K562 (cell line): Measurements from ENCODE around the gene HUS1. TPM values are rescaled to one million over a fixed set of nuclear protein-coding genes. Genes with fewer than 3 reads are reported as not detected.

Source experiments
- ATAC-seq: fragments of 200-7000 bp; cut with Tn5 transposase; 3 replicates; pipeline ENCODE4 v1.9.1; 2020; ENCODE audit warnings: moderate library complexity
- BruUV-seq: library from RNA; stranded (reverse); fragments of 400-500 nt; replicated peaks from 2 replicates; lab custom pipeline; 2021; lab: Mats Ljungman, UMichigan
- CTCF ChIA-PET: fragments of 300-600 bp; formaldehyde crosslinking; extraction: SDS; loops from one replicate; lab custom pipeline; 2021; ENCODE audit warnings: low intra/inter-chr PET ratio; lab: Yijun Ruan, JAX
- POLR2A ChIA-PET: fragments of 300-600, 350-650 bp; sonication (Branson Sonifier 250); formaldehyde crosslinking; extraction: SDS; loops from one replicate; lab custom pipeline; 2021; ENCODE audit warnings: antibody characterized with exemption, inconsistent platforms; lab: Yijun Ruan, JAX
- DNase-seq, 4 experiments: peaks; one replicate each; pipeline versions ENCODE4 v3.0.0 to v3.0.0-alpha.2; 2011 to 2018; ENCODE audit warnings: low spot score in 3 of 4, mixed read lengths in 3 of 4; ENCODE audit errors: extremely low read depth in 1 of 4
- FAIRE-seq: peaks from 2 replicates; lab custom pipeline; 2011; peaks lifted over from hg19 to GRCh38; lab: Jason Lieb, UNC
- H2AFZ ChIP-seq: 2 replicates; pipeline ENCODE4 v1.6.0; 2011; ENCODE audit warnings: low read depth, low read length, control low read depth, inconsistent platforms
- H3K27ac ChIP-seq: fragments of 200-600 bp; 3 replicates; pipeline ENCODE4 v1.8.0; 2011; ENCODE audit warnings: low read depth, mild to moderate bottlenecking, control low read depth, inconsistent platforms, low read length, moderate library complexity, mixed read lengths; ENCODE audit errors: extremely low read depth
- H3K27me3 ChIP-seq, 2 experiments: fragments of 300-600 bp in 1 of 2; 2 replicates in 1 of 2; 3 replicates in 1 of 2; pipeline versions ENCODE4 v1.6.0 to v1.8.0; 2011; ENCODE audit warnings: inconsistent platforms in 2 of 2, low read length in 2 of 2, mild to moderate bottlenecking in 1 of 2, mixed read lengths in 1 of 2, moderate library complexity in 1 of 2; ENCODE audit not compliant: control insufficient read depth in 2 of 2, insufficient read depth in 2 of 2
- H3K36me3 ChIP-seq: fragments of 300-600 bp; 3 replicates; pipeline ENCODE4 v1.8.0; 2011; ENCODE audit warnings: mild to moderate bottlenecking, low read length, inconsistent platforms; ENCODE audit not compliant: control insufficient read depth, insufficient read depth
- H3K4me1 ChIP-seq, 2 experiments: fragments of 200-600 bp in 1 of 2; replicated peaks in 1 of 2; 2 replicates in 1 of 2; 3 replicates in 1 of 2; pipeline versions ENCODE4 v1.5.1 to v1.8.0; 2011; ENCODE audit warnings: inconsistent platforms in 2 of 2, low read length in 2 of 2, mild to moderate bottlenecking in 1 of 2, mixed read lengths in 1 of 2, moderate library complexity in 1 of 2; ENCODE audit not compliant: control insufficient read depth in 2 of 2, insufficient read depth in 2 of 2
- H3K4me2 ChIP-seq: 2 replicates; pipeline ENCODE4 v1.6.1; 2011; ENCODE audit warnings: low read length, control low read depth, inconsistent platforms, mixed read lengths; ENCODE audit not compliant: insufficient read depth
- H3K4me3 ChIP-seq: fragments of 200-600 bp; sonication (generic), shearing (Covaris generic); 2 replicates; pipeline ENCODE4 v1.5.1; 2016; ENCODE audit warnings: control low read depth, inconsistent platforms
- H3K79me2 ChIP-seq: fragments of 200-600 bp; 3 replicates; pipeline ENCODE4 v1.8.0; 2011; ENCODE audit warnings: low read length, inconsistent platforms; ENCODE audit not compliant: control insufficient read depth, insufficient read depth
- H3K9ac ChIP-seq, 2 experiments: 2 replicates each; pipeline versions ENCODE4 v1.6.0 to v1.6.1; 2011; ENCODE audit warnings: low read depth in 2 of 2, low read length in 2 of 2, control low read depth in 1 of 2, inconsistent platforms in 1 of 2, mild to moderate bottlenecking in 1 of 2, mixed read lengths in 1 of 2; ENCODE audit not compliant: insufficient read depth in 1 of 2
- H3K9me1 ChIP-seq: one replicate; pipeline ENCODE4 v1.6.0; 2011; ENCODE audit warnings: inconsistent platforms, mild to moderate bottlenecking, low read length, moderate library complexity; ENCODE audit not compliant: control insufficient read depth, insufficient read depth
- H3K9me3 ChIP-seq: replicated peaks from 2 replicates; pipeline ENCODE4 v1.5.1; 2011; ENCODE audit warnings: low read depth, low read length, inconsistent platforms; ENCODE audit not compliant: control insufficient read depth, insufficient read depth
- H4K20me1 ChIP-seq: replicated peaks from 2 replicates; pipeline ENCODE4 v1.6.1; 2011; ENCODE audit warnings: low read length, inconsistent platforms, mixed read lengths; ENCODE audit not compliant: control insufficient read depth, insufficient read depth
- AFF1 ChIP-seq, 2 experiments: fragments of 450-650 bp; IDR thresholded peaks; 2 replicates each; pipeline ENCODE4 v1.6.1; 2018; ENCODE audit warnings: mild to moderate bottlenecking in 2 of 2, low read depth in 1 of 2; ENCODE audit not compliant: partially characterized antibody in 2 of 2
- CREB3L1 ChIP-seq: fragments of 450-650 bp; IDR thresholded peaks from 2 replicates; pipeline ENCODE4 v1.6.1; 2014; ENCODE audit warnings: low read depth, mild to moderate bottlenecking, moderate library complexity, borderline replicate concordance
- CXXC5 ChIP-seq: fragments of 250-450 bp; sonication (Bioruptor Pico); IDR thresholded peaks from 2 replicates; pipeline ENCODE4 v1.8.0; 2022; ENCODE audit warnings: inconsistent platforms, mild to moderate bottlenecking, moderate library complexity
- DDX20 ChIP-seq: fragments of 450-650 bp; IDR thresholded peaks from 2 replicates; pipeline ENCODE4 v1.6.1; 2016; ENCODE audit warnings: missing genetic modification characterization, low read depth, mild to moderate bottlenecking, missing compliant biosample characterization, moderate library complexity
- MXI1 ChIP-seq: IDR thresholded peaks from 2 replicates; pipeline ENCODE4 v1.6.1; 2011; ENCODE audit warnings: low read depth, mild to moderate bottlenecking, improper control_type of control experiment, low read length
- PCBP2 ChIP-seq: fragments of 200-400 bp; formaldehyde crosslinking; IDR thresholded peaks from 2 replicates; pipeline ENCODE4 v1.6.1; 2018; ENCODE audit warnings: low read length, low read depth, mild to moderate bottlenecking, moderate library complexity; ENCODE audit not compliant: poor library complexity, severe bottlenecking
- SRSF1 ChIP-seq: fragments of 200-400 bp; formaldehyde crosslinking; IDR thresholded peaks from 2 replicates; pipeline ENCODE4 v1.6.1; 2017; ENCODE audit warnings: mild to moderate bottlenecking, low read depth, low read length, moderate library complexity
- TBL1XR1 ChIP-seq, 2 experiments: IDR thresholded peaks; 2 replicates each; pipeline ENCODE4 v1.6.1; 2012; ENCODE audit warnings: improper control_type of control experiment in 2 of 2, low read length in 2 of 2, mild to moderate bottlenecking in 1 of 2
- TCF7 ChIP-seq: sonication (generic); IDR thresholded peaks from 2 replicates; pipeline ENCODE4 v1.6.1; 2016; ENCODE audit warnings: antibody characterized with exemption, borderline replicate concordance
- ZBTB5 ChIP-seq: fragments of 450-650 bp; IDR thresholded peaks from 2 replicates; pipeline ENCODE4 v1.6.1; 2017; ENCODE audit warnings: antibody characterized with exemption
- ZNF507 ChIP-seq: conservative IDR thresholded peaks from 2 replicates; pipeline ENCODE4 v1.6.1; 2017; ENCODE audit warnings: missing genetic modification characterization, missing compliant biosample characterization
- ZNF780A ChIP-seq: fragments of 250-450 bp; sonication (Bioruptor Pico); IDR thresholded peaks from 2 replicates; pipeline ENCODE4 v1.5.0; 2021; ENCODE audit warnings: mild to moderate bottlenecking
- WGBS: fragments of 100-300 bp; shearing (Covaris generic); methylation state at CpG from one replicate; pipeline ENCODE4 v1.1.6; 2016; ENCODE audit warnings: low coverage, mixed read lengths; ENCODE audit not compliant: insufficient coverage; ENCODE audit errors: missing lambda C conversion rate; 5-methylcytosine and 5-hydroxymethylcytosine counted together
- in situ Hi-C: fragments of 300-500 bp; cut with MboI; formaldehyde crosslinking; loops from 4 replicates; pipeline ENCODE4 v1.15.0; 2018; ENCODE audit warnings: inconsistent platforms, mixed read lengths
- intact Hi-C: fragments of 100-400 bp; cut with micrococcal nuclease; formaldehyde crosslinking; loops from 2 replicates; pipeline ENCODE4 v1.14.2; 2022
- polyA plus RNA-seq, 8 experiments: library from polyadenylated mRNA; depleted of rRNA in 4 of 8; stranded (reverse) in 5 of 8; unstranded in 3 of 8; fragments of >200 nt; fragmentation: Nextera tagmentation in 2 of 8; fragmentation: Illumina TruSeq in 1 of 8; extraction: Ambion mirVana in 2 of 8; extraction: Trizol in 1 of 8; gene quantifications; 2 replicates each; pipeline versions ENCODE4 v1.2.1 to v1.2.3, GENCODE V29; 2011 to 2014; ENCODE audit warnings: inconsistent platforms in 1 of 8, missing spikeins in 1 of 8
- total RNA-seq, 7 experiments: library from RNA; depleted of rRNA in 6 of 7; stranded (reverse); fragments of >200 nt in 6 of 7; fragmentation: Illumina TruSeq in 2 of 7; extraction: Trizol in 2 of 7; gene quantifications; 2 replicates each; pipeline versions ENCODE4 v1.2.1 to v1.2.3, GENCODE V29; 2011 to 2021; ENCODE audit warnings: low replicate concordance in 1 of 7

Gene HUS1
- total and polyA plus RNA-seq, 9 of the 15 experiments (the other 6 are each of a cell fraction or from before 2014, with no cell fraction given), result 11.5 to 27.0 (median 16.5) TPM

GRCh38 chr7:47924266-47924665 is 55.1 kb downstream of the HUS1 start:
- no TSS peak for BruUV-seq
- no peak for FAIRE-seq
- DNase-seq, result no peak
- no peak for ATAC-seq
- in situ Hi-C loops, result no loop called here
- H3K9me1 ChIP-seq, result no peaks in the 10 kb centered on the region
- ChIA-PET CTCF (no interaction called here), POLR2A (no interaction called here)
- H3K36me3 ChIP-seq, result no peaks in the 10 kb centered on the region
- H3K4me3 ChIP-seq, result no peak overlapping the region
- peaks cover 0 to 5% of the 10 kb centered on the region in 2 experiments; a peak in 2 of 5 replicates for H3K27me3 ChIP-seq
- no peaks in the 10 kb centered on the region for H4K20me1 ChIP-seq
- 0% methylated on average over 2 of the region's 2 CpGs for WGBS
- H3K4me2 ChIP-seq, result no peak overlapping the region
- H3K9me3 ChIP-seq, result no peaks in the 10 kb centered on the region
- H3K27ac ChIP-seq, result no peak overlapping the region
- H3K4me1 ChIP-seq, result no peaks in the 10 kb centered on the region; a peak in 1 of 5 replicates
- no peak overlapping the region for H2AFZ ChIP-seq
- intact Hi-C loops, result no loop called here
- no peak overlapping the region for H3K9ac ChIP-seq
- no peaks in the 10 kb centered on the region for H3K79me2 ChIP-seq
- TF ChIP-seq DDX20 (tag) (no peak), CXXC5 (no peak), ZBTB5 (no peak), AFF1 (IDR thresholded peaks at IDR 0.05; ENCODE audit: low read depth in 1 of 2, partially characterized antibody in 2 of 2) (no peak), MXI1 (no peak), CREB3L1 (no peak), SRSF1 (no peak), TCF7 (no peak), TBL1XR1 (IDR thresholded peaks at IDR 0.05; ENCODE audit: low read length in 2 of 2) (no peak), PCBP2 (no peak), ZNF507 (tag) (no peak), ZNF780A (CRISPR knock-in tag) (no peak)
